ENCODE data around the gene ERO1B. TPM values are rescaled to one million over a fixed set of nuclear protein-coding genes. Genes with fewer than 3 reads are reported as not detected.

Gene ERO1B
- total RNA-seq, 2 donors from 2014 or later: 4.9 to 5.6 TPM

GRCh38 chr1:236258114-236258622 lies 23.6 kb downstream of the ERO1B start:
- Mint-ChIP-seq H3K27ac (no peak overlapping the region), H3K36me3 (ENCODE audit: low read depth) (peaks cover 26% of the 10 kb centered on the region), H3K27me3 (ENCODE audit: insufficient read depth) (no peaks in the 10 kb centered on the region), H3K4me1 (no peaks in the 10 kb centered on the region), H3K9me3 (peaks cover 25% of the 10 kb centered on the region), H3K4me3 (no peak overlapping the region)
- peaks cover 18% of the 10 kb centered on the region for H3K9me3 ChIP-seq (ENCODE audit: control insufficient read depth, low read length)
- H3K9ac ChIP-seq (ENCODE audit: extremely low read depth, low read length, poor library complexity, severe bottlenecking): no peak overlapping the region
- H3K4me3 ChIP-seq (ENCODE audit: low read length): no peak overlapping the region
- no peak overlapping the region for H3K27ac ChIP-seq (ENCODE audit: low read depth, low read length)
- no peaks in the 10 kb centered on the region for H3K27me3 ChIP-seq (ENCODE audit: control insufficient read depth, insufficient read depth, low read length, poor library complexity, severe bottlenecking)
- TF ChIP-seq CTCF (conservative IDR thresholded peaks at IDR 0.05): no peak
- H3K36me3 ChIP-seq (ENCODE audit: control insufficient read depth, insufficient read depth, low read length): no peaks in the 10 kb centered on the region
- 93 to 100% methylated on average over 2 to 4 of the region's 4 CpGs for WGBS, 2 experiments (ENCODE audit: insufficient coverage in 1 of 2, insufficient read length in 1 of 2)
- no peak for DNase-seq
- no peaks in the 10 kb centered on the region for H3K4me1 ChIP-seq (ENCODE audit: control insufficient read depth, insufficient read depth, low read length)

- DNase-seq: no peak
- no peaks in the 10 kb centered on the region for H3K4me1 ChIP-seq (ENCODE audit: control insufficient read depth, insufficient read depth, low read length)
- no peak overlapping the region for H3K4me3 ChIP-seq (ENCODE audit: low read length)
- peaks cover 17% of the 10 kb centered on the region for H3K9me3 ChIP-seq (ENCODE audit: control insufficient read depth, low read length)
- Mint-ChIP-seq H3K27me3 (ENCODE audit: insufficient read depth) (no peaks in the 10 kb centered on the region), H3K36me3 (ENCODE audit: low read depth) (peaks cover 23% of the 10 kb centered on the region), H3K9me3 (peaks cover 23% of the 10 kb centered on the region), H3K27ac (no peak overlapping the region), H3K4me3 (no peak overlapping the region), H3K4me1 (no peaks in the 10 kb centered on the region)
- H3K27me3 ChIP-seq (ENCODE audit: control insufficient read depth, insufficient read depth, low read length, poor library complexity, severe bottlenecking): no peaks in the 10 kb centered on the region
- no peaks in the 10 kb centered on the region for H3K36me3 ChIP-seq (ENCODE audit: control insufficient read depth, insufficient read depth, low read length)
- H3K27ac ChIP-seq (ENCODE audit: low read depth, low read length): no peak overlapping the region
- TF ChIP-seq CTCF (conservative IDR thresholded peaks at IDR 0.05): no peak
- no peak overlapping the region for H3K9ac ChIP-seq (ENCODE audit: extremely low read depth, low read length, poor library complexity, severe bottlenecking)
Observed at GRCh38 chr1:236257216-236257615, 24.5 kb downstream of the ERO1B start.

- TF ChIP-seq CTCF (conservative IDR thresholded peaks at IDR 0.05): no peak
- no peaks in the 10 kb centered on the region for H3K4me1 ChIP-seq (ENCODE audit: control insufficient read depth, insufficient read depth, low read length)
- H3K36me3 Mint-ChIP-seq (ENCODE audit: low read depth): peaks cover 11% of the 10 kb centered on the region
- no peak overlapping the region for H3K4me3 Mint-ChIP-seq
- peaks cover 13% of the 10 kb centered on the region for H3K9me3 Mint-ChIP-seq
- H3K36me3 ChIP-seq (ENCODE audit: control insufficient read depth, insufficient read depth, low read length): no peaks in the 10 kb centered on the region
- no peak for DNase-seq
- WGBS, 2 experiments (ENCODE audit: insufficient coverage in 1 of 2, insufficient read length in 1 of 2): 87 to 100% methylated on average over 2 to 4 of the region's 4 CpGs
- no peak overlapping the region for H3K27ac ChIP-seq (ENCODE audit: low read depth, low read length)
- no peak overlapping the region for H3K27ac Mint-ChIP-seq
- no peaks in the 10 kb centered on the region for H3K27me3 Mint-ChIP-seq (ENCODE audit: insufficient read depth)
- no peak overlapping the region for H3K4me3 ChIP-seq (ENCODE audit: low read length)
- H3K9ac ChIP-seq (ENCODE audit: extremely low read depth, low read length, poor library complexity, severe bottlenecking): no peak overlapping the region
- H3K4me1 Mint-ChIP-seq: no peaks in the 10 kb centered on the region
- H3K27me3 ChIP-seq (ENCODE audit: control insufficient read depth, insufficient read depth, low read length, poor library complexity, severe bottlenecking): no peaks in the 10 kb centered on the region
- H3K9me3 ChIP-seq (ENCODE audit: control insufficient read depth, low read length): peaks cover 13% of the 10 kb centered on the region
Observed at GRCh38 chr1:236253918-236254637, 27.7 kb downstream of the ERO1B start.
